HG03571 (cell line): ENCODE results near the gene HES7.

Source experiments
- ATAC-seq: cut with Tn5 transposase; IDR thresholded peaks from one replicate; pipeline ENCODE4 v1.9.1; 2021; ENCODE audit not compliant: unreplicated experiment

Gene HES7

GRCh38 chr17:8075574-8076342 is 48.1 kb downstream of the HES7 start:
- ATAC-seq: no peak

- no peak for ATAC-seq
These were observed 48.8 kb downstream of the HES7 start for GRCh38 chr17:8075081-8075480.

GRCh38 chr17:8074554-8074953 is 49.4 kb downstream of the HES7 start:
- no peak for ATAC-seq

GRCh38 chr17:8073627-8074484 is 50.0 kb downstream of the HES7 start:
- ATAC-seq: peak; percentile 51

- no peak for ATAC-seq
These were observed 51.0 kb downstream of the HES7 start for GRCh38 chr17:8072729-8073461.

- no peak for ATAC-seq
These were observed 51.6 kb downstream of the HES7 start for GRCh38 chr17:8072341-8072728.

- ATAC-seq: no peak
These were observed 52.4 kb downstream of the HES7 start for GRCh38 chr17:8071496-8071895.
